EL (cell line): ENCODE results near the gene GGT1.
"Not testable (repeated sequence)": the region's sequence is repeated elsewhere in the genome, so short reads cannot be mapped to it uniquely, and the experiment has no call there.

Experiments
- DNase-seq: peaks from one replicate; pipeline ENCODE4 v3.0.0-alpha.2; 2016

Gene GGT1

DNA sequence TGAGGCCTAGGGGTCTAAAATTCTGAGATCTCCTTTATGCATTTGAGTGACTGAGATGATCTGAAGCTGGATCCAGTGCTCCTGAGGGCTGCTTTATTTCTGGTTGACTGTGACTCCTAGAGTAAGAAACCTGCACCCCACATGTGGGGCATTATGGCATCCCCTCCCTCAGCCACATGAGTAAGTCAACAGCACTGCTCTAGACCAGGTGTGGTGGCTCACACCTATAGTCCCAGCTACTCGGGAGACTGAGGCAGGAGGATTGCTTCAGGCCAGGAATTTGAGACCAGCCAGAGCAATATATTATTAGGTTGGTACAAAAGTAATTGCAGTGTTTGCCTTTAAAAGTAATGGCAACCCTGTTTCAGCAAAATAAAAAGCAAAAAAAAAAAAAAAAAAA lies 39.3 kb downstream of the GGT1 start:
- not testable (repeated sequence) for DNase-seq

DNA sequence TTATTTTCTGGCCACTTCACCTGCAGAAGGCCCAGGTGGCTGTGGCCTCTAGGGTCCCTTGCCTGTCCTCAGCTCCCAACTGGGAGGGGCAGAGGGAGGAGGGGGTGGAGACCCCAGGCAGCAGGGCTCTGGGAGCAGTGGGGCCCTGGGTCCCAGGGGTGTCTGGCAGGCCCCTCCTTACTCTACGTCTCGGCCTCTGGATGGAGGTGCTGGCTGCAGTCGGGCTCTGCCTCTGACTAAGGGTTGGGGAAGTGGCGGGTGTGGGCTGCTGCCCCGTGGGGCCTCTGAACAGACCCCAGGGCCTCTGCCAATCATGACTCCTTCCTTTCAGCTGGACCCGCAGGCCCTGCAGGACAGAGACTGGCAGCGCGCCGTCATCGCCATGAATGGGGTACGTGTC lies 41.4 kb downstream of the GGT1 start:
- DNase-seq = not testable (repeated sequence)

DNA sequence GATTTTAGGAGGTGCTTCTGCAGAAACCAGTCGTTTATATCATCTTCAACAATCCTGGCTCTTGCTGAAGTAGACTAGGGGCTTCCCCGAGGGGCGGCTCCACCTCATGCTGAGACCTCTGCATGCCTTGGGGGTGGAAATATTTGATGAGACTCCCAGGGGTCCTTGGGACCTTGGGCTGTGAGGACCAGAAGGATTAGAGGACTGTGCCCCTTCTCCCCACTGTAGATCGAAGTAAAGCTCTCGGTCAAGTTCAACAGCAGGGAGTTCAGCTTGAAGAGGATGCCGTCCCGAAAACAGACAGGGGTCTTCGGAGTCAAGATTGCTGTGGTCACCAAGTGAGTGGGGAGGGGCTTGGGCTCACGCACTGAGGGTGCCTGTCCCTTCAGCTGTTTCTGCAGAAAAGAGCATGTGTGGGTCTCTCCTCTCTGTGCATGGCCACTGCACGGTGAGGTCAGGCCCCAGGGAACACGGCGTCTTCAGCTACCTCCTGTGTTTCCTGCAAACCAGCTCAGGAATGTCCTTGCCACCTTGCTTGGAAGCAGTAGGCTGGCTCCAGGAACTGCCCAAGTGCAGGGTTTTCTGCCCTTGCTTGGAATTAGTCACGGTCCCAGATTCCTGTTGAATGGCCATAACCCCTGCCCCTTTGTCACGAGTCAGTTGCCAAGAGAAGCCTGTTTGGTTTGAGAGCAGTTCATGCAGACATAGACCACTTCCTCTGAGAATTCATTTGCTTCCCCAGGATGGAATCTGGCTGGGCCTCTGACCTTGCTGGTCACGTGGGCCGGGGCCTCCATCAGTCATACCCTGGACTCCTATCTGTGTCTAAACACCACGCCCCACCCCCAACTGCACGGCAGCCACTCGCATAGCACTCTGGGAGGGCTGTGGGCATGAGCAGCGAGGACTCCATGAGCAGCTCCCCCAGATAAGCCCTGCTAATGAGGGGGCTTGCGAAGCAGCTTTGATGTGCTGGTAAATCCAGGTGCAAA lies 42.7 kb downstream of the GGT1 start:
- not testable (repeated sequence) for DNase-seq

DNA sequence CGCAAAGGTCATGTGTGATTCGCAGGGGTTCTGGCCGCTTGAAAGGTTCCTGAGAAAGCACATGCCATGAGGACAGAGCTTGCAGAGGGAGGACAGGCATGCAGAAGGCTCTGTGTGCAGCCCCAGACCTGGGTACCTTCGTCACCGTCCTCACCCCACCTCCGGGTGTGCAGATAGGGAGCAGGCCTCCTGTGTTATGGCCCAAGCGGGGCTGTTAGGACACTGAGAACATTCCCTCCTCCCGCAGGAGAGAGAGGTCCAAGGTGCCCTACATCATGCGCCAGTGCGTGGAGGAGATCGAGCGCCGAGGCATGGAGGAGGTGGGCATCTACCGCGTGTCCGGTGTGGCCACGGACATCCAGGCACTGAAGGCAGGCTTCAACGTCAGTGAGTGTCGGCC lies 43.8 kb downstream of the GGT1 start:
- not testable (repeated sequence) for DNase-seq

DNA sequence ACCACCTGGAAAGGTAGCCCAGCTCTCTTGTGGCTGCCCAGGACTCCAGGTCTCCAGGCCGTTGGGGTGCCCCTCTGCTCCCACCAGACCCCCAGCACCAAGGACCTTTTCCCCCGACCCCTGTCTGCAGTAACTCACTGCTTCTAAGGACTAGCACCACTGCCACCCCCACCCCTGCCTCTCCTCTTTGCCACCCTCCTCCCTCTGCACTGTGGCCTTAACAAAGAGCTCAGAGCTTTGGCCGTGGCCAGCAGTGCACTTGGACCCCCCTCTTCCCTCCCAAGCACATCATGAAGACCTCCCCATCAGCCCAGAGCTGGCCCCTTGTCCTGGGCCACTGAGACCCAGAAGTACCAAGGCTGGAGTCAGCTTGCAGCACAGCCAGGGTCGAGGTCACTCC lies 46.4 kb downstream of the GGT1 start:
- not testable (repeated sequence) for DNase-seq

DNA sequence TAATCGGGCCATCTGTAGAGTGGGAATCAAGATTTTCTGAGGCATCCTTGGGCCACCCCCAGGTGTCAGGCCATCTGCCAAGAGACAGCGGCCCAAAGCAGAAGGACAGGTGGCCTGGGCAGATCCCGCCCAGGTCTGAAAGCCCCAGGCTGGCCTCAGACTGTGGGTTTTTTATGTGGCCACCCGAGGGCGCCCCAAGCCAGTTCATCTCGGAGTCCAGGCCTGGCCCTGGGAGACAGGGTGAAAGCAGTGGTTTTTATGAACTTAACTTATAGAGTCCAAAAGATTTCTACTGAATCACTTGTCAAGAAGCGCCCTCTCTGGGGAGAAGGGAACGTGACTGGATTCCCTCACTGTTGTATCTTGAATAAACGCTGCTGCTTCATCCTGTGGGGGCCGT lies 47.9 kb downstream of the GGT1 start:
- DNase-seq = not testable (repeated sequence)

DNA sequence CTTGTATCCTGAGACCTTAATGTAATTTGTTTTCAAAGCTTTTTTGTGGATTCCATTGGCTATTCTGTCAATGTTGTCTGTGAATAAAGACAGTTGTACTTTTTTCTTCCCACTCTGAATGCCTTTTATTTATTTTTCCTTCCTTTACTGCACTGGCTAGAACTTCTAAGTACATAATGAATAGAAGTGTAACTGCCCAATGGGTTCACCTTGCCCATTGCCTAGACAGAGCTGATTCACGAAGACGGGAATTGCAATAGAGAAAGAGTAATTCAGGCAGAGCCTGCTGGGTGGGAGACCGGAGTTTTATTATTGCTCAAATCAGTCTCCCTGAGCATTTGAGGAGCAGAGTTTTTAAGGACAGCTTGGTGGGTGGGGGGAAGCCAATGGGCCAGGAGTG lies 62.4 kb downstream of the GGT1 start:
- not testable (repeated sequence) for DNase-seq

DNA sequence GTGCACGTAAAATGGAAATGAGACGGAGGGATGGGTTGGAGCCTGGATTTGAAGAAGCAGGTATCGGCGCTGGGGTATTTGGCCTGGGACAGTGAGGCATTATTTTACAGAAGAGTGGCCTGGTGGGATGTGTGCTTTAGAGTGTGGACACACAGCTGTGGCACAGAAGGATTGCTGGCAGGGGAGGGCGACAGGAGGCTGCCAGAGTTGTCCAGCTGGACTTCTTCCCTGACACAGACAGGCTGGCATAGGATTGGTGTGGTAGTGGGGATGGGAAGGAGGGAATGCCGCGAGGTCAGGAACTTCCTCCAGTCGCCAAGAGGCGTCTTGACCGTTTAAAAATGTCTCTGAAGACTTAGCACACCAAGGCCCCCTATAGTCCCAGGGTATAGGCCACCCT lies 64.9 kb downstream of the GGT1 start:
- not testable (repeated sequence) for DNase-seq

DNA sequence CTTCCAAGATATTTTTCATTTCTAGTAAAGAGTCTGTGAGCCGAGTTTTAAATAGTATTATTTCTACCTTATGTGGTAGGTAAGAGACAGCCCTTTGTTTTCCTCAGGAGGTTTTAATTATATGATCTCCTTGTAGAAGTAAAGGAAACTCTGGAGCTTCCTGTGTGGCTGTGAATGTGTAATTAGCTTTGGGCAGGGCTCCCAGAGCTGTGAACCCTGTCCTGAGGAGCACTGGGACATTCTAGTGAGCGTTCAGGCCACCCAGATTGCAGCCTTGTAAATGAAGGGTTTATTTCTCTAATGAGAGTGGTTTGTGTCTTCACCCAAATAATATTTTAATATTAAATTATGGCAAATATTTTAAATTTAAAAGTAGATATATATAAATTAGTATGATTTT lies 69.5 kb downstream of the GGT1 start:
- not testable (repeated sequence) for DNase-seq
